ENCODE measurements around the gene ARHGAP29.

- TF ChIP-seq CTCF (IDR thresholded peaks at IDR 0.05) (no peak), POLR2A (IDR thresholded peaks at IDR 0.05) (no peak)
These were observed 49.6 kb upstream of the ARHGAP29 start for GRCh38 chr1:94286864-94287437.

All from adrenal gland (tissue), 5 donors.